WTC11 (cell line): ENCODE data around the gene CTTN. TPM values are rescaled to one million over a fixed set of nuclear protein-coding genes. Genes with fewer than 3 reads are reported as not detected.

Experiments used
- ATAC-seq: fragments of 200-7000 bp; cut with Tn5 transposase; 2 replicates; pipeline ENCODE4 v1.10.0; 2021; ENCODE audit warnings: mild to moderate bottlenecking, moderate library complexity
- CTCF ChIA-PET: fragments of 300-600 bp; sonication (Branson Sonifier 250); formaldehyde crosslinking; loops from one replicate; lab custom pipeline; 2021; ENCODE audit warnings: antibody characterized with exemption; lab: Charles Lee
- POLR2A ChIA-PET: fragments of 350-600 bp; sonication (Branson Sonifier 250); formaldehyde crosslinking; loops from one replicate; lab custom pipeline; 2021; ENCODE audit warnings: antibody characterized with exemption; lab: Charles Lee
- DNase-seq: peaks from one replicate; pipeline ENCODE4 v3.0.0; 2021; ENCODE audit warnings: low spot score
- H3K27ac Mint-ChIP-seq: 2 replicates; pipeline ENCODE4 v1.8.0; 2021; ENCODE audit warnings: mixed read lengths
- H3K27me3 Mint-ChIP-seq: 2 replicates; pipeline ENCODE4 v1.8.0; 2021; ENCODE audit warnings: low read depth, mild to moderate bottlenecking, moderate library complexity, mixed read lengths
- H3K36me3 Mint-ChIP-seq: 2 replicates; pipeline ENCODE4 v1.8.0; 2021; ENCODE audit warnings: mixed read lengths
- H3K4me1 Mint-ChIP-seq: 2 replicates; pipeline ENCODE4 v1.8.0; 2022; ENCODE audit warnings: mixed read lengths
- H3K4me3 Mint-ChIP-seq: 2 replicates; pipeline ENCODE4 v1.8.0; 2021; ENCODE audit warnings: mild to moderate bottlenecking, moderate library complexity, mixed read lengths
- H3K9me3 Mint-ChIP-seq: 2 replicates; pipeline ENCODE4 v1.8.0; 2021; ENCODE audit warnings: mixed read lengths
- AFF4 ChIP-seq: sonication (generic); formaldehyde crosslinking; IDR thresholded peaks from 2 replicates; pipeline ENCODE4 v1.8.1; 2023; ENCODE audit warnings: mild to moderate bottlenecking, missing genetic modification reagents, borderline replicate concordance
- AR ChIP-seq: fragments of 250-450 bp; sonication (Bioruptor Pico); IDR thresholded peaks from 2 replicates; pipeline ENCODE4 v1.9.0; 2021; ENCODE audit warnings: mild to moderate bottlenecking
- E2F1 ChIP-seq: sonication (generic); formaldehyde crosslinking; IDR thresholded peaks from 2 replicates; pipeline ENCODE4 v1.8.0; 2022; ENCODE audit warnings: mild to moderate bottlenecking, missing genetic modification reagents
- ESRRA ChIP-seq: sonication (generic); formaldehyde crosslinking; IDR thresholded peaks from 2 replicates; pipeline ENCODE4 v1.8.1; 2022; ENCODE audit warnings: mild to moderate bottlenecking, missing genetic modification reagents, borderline replicate concordance
- ETV6 ChIP-seq: sonication (generic); formaldehyde crosslinking; IDR thresholded peaks from 2 replicates; pipeline ENCODE4 v1.8.1; 2022; ENCODE audit warnings: mild to moderate bottlenecking, missing genetic modification reagents
- FOXP1 ChIP-seq: sonication (generic); formaldehyde crosslinking; IDR thresholded peaks from 2 replicates; pipeline ENCODE4 v1.8.0; 2022; ENCODE audit warnings: missing genetic modification reagents, mild to moderate bottlenecking, moderate library complexity, borderline replicate concordance
- GRHL2 ChIP-seq: fragments of 250-450 bp; sonication (Bioruptor Pico); IDR thresholded peaks from 2 replicates; pipeline ENCODE4 v1.8.0; 2022; ENCODE audit warnings: mild to moderate bottlenecking, moderate library complexity; ENCODE audit not compliant: insufficient replicate concordance, severe bottlenecking
- GTF2I ChIP-seq: fragments of 250-450 bp; sonication (Bioruptor Pico); conservative IDR thresholded peaks from 2 replicates; pipeline ENCODE4 v1.4.0; 2021; ENCODE audit warnings: mild to moderate bottlenecking
- JAZF1 ChIP-seq: fragments of 250-450 bp; sonication (Bioruptor Pico); IDR thresholded peaks from 2 replicates; pipeline ENCODE4 v1.9.0; 2021; ENCODE audit warnings: moderate library complexity, mild to moderate bottlenecking, inconsistent platforms
- MXD4 ChIP-seq: fragments of 250-450 bp; sonication (Bioruptor Pico); IDR thresholded peaks from 2 replicates; pipeline ENCODE4 v1.8.0; 2021; ENCODE audit warnings: mild to moderate bottlenecking, moderate library complexity, borderline replicate concordance
- NR2C2 ChIP-seq: sonication (generic); formaldehyde crosslinking; IDR thresholded peaks from 2 replicates; pipeline ENCODE4 v1.8.0; 2022; ENCODE audit warnings: mild to moderate bottlenecking, missing genetic modification reagents
- RORB ChIP-seq: fragments of 250-450 bp; sonication (Bioruptor Pico); IDR thresholded peaks from 2 replicates; pipeline ENCODE4 v1.9.0; 2021; ENCODE audit warnings: mild to moderate bottlenecking
- TEAD1 ChIP-seq: sonication (generic); formaldehyde crosslinking; IDR thresholded peaks from 2 replicates; pipeline ENCODE4 v1.8.0; 2022; ENCODE audit warnings: mild to moderate bottlenecking, missing genetic modification reagents
- USF2 ChIP-seq: sonication (generic); formaldehyde crosslinking; IDR thresholded peaks from 2 replicates; pipeline ENCODE4 v1.8.1; 2023; ENCODE audit warnings: mild to moderate bottlenecking, missing genetic modification reagents, moderate library complexity
- ZNF138 ChIP-seq: sonication (generic); formaldehyde crosslinking; conservative IDR thresholded peaks from 2 replicates; pipeline ENCODE4 v1.8.1; 2022; ENCODE audit warnings: mild to moderate bottlenecking, moderate library complexity, missing genetic modification reagents
- ZNF396 ChIP-seq: fragments of 250-450 bp; sonication (Bioruptor Pico); IDR thresholded peaks from 2 replicates; pipeline ENCODE4 v1.8.0; 2021; ENCODE audit warnings: mild to moderate bottlenecking, moderate library complexity, borderline replicate concordance
- ZNF512 ChIP-seq: sonication (generic); formaldehyde crosslinking; IDR thresholded peaks from 2 replicates; pipeline ENCODE4 v1.8.1; 2022; ENCODE audit warnings: missing genetic modification reagents, borderline replicate concordance
- ZNF532 ChIP-seq: fragments of 250-450 bp; sonication (Bioruptor Pico); IDR thresholded peaks from 2 replicates; pipeline ENCODE4 v1.9.0; 2021; ENCODE audit warnings: mild to moderate bottlenecking, borderline replicate concordance
- ZSCAN18 ChIP-seq: fragments of 250-450 bp; sonication (Bioruptor Pico); IDR thresholded peaks from 2 replicates; pipeline ENCODE4 v2.1.2; 2022; ENCODE audit warnings: mild to moderate bottlenecking, moderate library complexity
- total RNA-seq: library from RNA; stranded (reverse); gene quantifications from 3 replicates; pipeline ENCODE4 v1.2.3, GENCODE V29; 2021

CTTN gene
- total RNA-seq, 1 experiment from 2014 or later: 281 TPM

GRCh38 chr11:70429428-70429705, 31.0 kb downstream of the CTTN start (continued):
- TF ChIP-seq AFF4 (CRISPR knock-in tag) (no peak), ZNF532 (CRISPR knock-in tag) (no peak), USF2 (no peak), ZNF512 (CRISPR knock-in tag) (no peak), ZSCAN18 (CRISPR knock-in tag) (no peak), ETV6 (CRISPR knock-in tag) (no peak), TEAD1 (CRISPR knock-in tag) (no peak)

GRCh38 chr11:70429724-70430521, 31.6 kb downstream of the CTTN start:
- H3K27ac Mint-ChIP-seq: peak overlapping the region; percentile 77; the same call in 1 of the 2 replicates
- no peak for TF ChIP-seq ETV6 (CRISPR knock-in tag)
- no peak for TF ChIP-seq ZNF396 (CRISPR knock-in tag)
- TF ChIP-seq JAZF1: no peak
- no peak for TF ChIP-seq GTF2I
- TF ChIP-seq E2F1 (CRISPR knock-in tag): no peak
- no peak for TF ChIP-seq GRHL2
- no peak for TF ChIP-seq AR (CRISPR knock-in tag)
- no peak for TF ChIP-seq RORB (CRISPR knock-in tag)
- TF ChIP-seq NR2C2 (CRISPR knock-in tag): no peak
- TF ChIP-seq MXD4 (CRISPR knock-in tag): no peak
- TF ChIP-seq FOXP1 (CRISPR knock-in tag): no peak
- TF ChIP-seq ESRRA (CRISPR knock-in tag): no peak
- no peak for TF ChIP-seq ZNF138 (CRISPR knock-in tag)

More at GRCh38 chr11:70429724-70430521, 31.6 kb downstream of the CTTN start:
- no peaks in the 10 kb centered on the region for H3K9me3 Mint-ChIP-seq
- peaks cover 8% of the 10 kb centered on the region for H3K4me1 Mint-ChIP-seq
- H3K27me3 Mint-ChIP-seq: no peaks in the 10 kb centered on the region; the same call in 1 of the 2 replicates
- ChIA-PET CTCF (no interaction called here), POLR2A (no interaction called here)
- peaks cover 68% of the 10 kb centered on the region for H3K36me3 Mint-ChIP-seq
- ATAC-seq: no peak
- DNase-seq: no peak
- no peak overlapping the region for H3K4me3 Mint-ChIP-seq
